Right atrium auricular region (tissue), 2 donors: Measurements from ENCODE around the gene SLC12A4. TPM values are rescaled to one million over a fixed set of nuclear protein-coding genes. Genes with fewer than 3 reads are reported as not detected.

Source experiments
- DNase-seq: peaks from one replicate; pipeline ENCODE4 v3.0.0-alpha.2; 2019; ENCODE audit warnings: low spot score
- H3K27ac ChIP-seq, 2 donors: fragments of 200-600 bp; sonication (generic); 1 replicate in 1 of 2; 2 replicates in 1 of 2; pipeline ENCODE4 v1.5.1; 2016 to 2019
- H3K27me3 ChIP-seq, 2 donors: fragments of 200-600 bp; sonication (generic); one replicate each; pipeline versions ENCODE4 v1.5.1 to v1.6.0; 2017 to 2019
- H3K36me3 ChIP-seq: fragments of 200-600 bp; sonication (generic); one replicate; pipeline ENCODE4 v1.5.1; 2016
- H3K4me1 ChIP-seq, 2 donors: fragments of 200-600 bp; sonication (generic); one replicate each; pipeline versions ENCODE4 v1.5.1 to v1.6.0; 2017 to 2019
- H3K4me3 ChIP-seq, 2 donors: fragments of 200-600 bp; sonication (generic); 1 replicate in 1 of 2; 2 replicates in 1 of 2; pipeline ENCODE4 v1.5.1; 2017 to 2019; ENCODE audit warnings: mild to moderate bottlenecking in 1 of 2, moderate library complexity in 1 of 2
- H3K9me3 ChIP-seq, 2 donors: fragments of 200-600 bp; sonication (generic); one replicate each; pipeline ENCODE4 v1.5.1; 2019
- CTCF ChIP-seq, 2 donors: fragments of 200-600 bp; sonication (generic); IDR thresholded peaks; one replicate each; pipeline ENCODE4 v1.5.1; 2019; ENCODE audit warnings: antibody characterized with exemption in 2 of 2
- total RNA-seq, 2 donors: library from RNA; depleted of rRNA; stranded (reverse); fragments of >200 nt; gene quantifications; one replicate each; pipeline ENCODE4 v1.1.0, GENCODE V29; 2016

Gene SLC12A4
- total RNA-seq, 2 donors from 2014 or later, result 39.5 to 85.9 TPM

- peaks cover 10% of the 10 kb centered on the region for H3K36me3 ChIP-seq
- TF ChIP-seq CTCF (IDR thresholded peaks at IDR 0.05), result peak; percentile 86 to 92
Measured at GRCh38 chr16:67928561-67929364, 39.7 kb downstream of the SLC12A4 start.

GRCh38 chr16:67928147-67928546 lies 40.3 kb downstream of the SLC12A4 start:
- no peak overlapping the region for H3K4me3 ChIP-seq
- DNase-seq, result no peak
- H3K36me3 ChIP-seq, result peaks cover 10% of the 10 kb centered on the region
- H3K4me1 ChIP-seq, result peaks cover 0 to 32% of the 10 kb centered on the region in 2 donors
- no peak overlapping the region for H3K27ac ChIP-seq
- TF ChIP-seq CTCF (IDR thresholded peaks at IDR 0.05), result no peak
- H3K27me3 ChIP-seq, result no peaks in the 10 kb centered on the region
- H3K9me3 ChIP-seq, result no peaks in the 10 kb centered on the region

More at GRCh38 chr16:67928561-67929364, 39.7 kb downstream of the SLC12A4 start:
- Histone ChIP-seq H3K27ac (no peak overlapping the region), H3K4me1 (peaks cover 0 to 27% of the 10 kb centered on the region in 2 donors), H3K27me3 (no peaks in the 10 kb centered on the region), H3K9me3 (no peaks in the 10 kb centered on the region), H3K4me3 (no peak overlapping the region)
- DNase-seq, result no peak

DNA sequence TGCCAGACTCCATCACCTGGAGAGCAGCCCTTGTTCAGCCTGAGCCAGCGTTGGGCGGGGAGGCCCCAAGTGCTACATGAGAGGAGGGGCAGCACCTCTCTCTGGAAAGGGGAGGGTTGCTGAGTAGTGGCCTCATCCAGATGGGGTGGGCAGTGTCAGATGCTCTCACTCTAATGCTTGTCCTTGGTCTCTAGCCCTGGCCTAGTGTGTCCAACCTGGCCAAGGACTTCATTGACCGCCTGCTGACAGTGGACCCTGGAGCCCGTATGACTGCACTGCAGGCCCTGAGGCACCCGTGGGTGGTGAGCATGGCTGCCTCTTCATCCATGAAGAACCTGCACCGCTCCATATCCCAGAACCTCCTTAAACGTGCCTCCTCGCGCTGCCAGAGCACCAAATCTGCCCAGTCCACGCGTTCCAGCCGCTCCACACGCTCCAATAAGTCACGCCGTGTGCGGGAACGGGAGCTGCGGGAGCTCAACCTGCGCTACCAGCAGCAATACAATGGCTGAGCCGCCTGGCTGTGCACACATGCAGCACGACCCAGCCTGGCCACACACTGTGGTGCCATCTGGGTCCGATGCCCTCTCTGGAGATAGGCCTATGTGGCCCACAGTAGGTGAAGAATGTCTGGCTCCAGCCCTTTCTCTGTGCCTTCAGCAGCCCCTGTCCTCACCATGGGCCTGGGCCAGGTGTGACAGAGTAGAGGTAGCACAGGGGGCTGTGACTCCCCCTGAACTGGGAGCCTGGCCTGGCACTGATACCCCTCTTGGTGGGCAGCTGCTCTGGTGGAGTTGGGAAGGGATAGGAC lies 41.1 kb downstream of the SLC12A4 start:
- H3K36me3 ChIP-seq, result peaks cover 10% of the 10 kb centered on the region

DNA sequence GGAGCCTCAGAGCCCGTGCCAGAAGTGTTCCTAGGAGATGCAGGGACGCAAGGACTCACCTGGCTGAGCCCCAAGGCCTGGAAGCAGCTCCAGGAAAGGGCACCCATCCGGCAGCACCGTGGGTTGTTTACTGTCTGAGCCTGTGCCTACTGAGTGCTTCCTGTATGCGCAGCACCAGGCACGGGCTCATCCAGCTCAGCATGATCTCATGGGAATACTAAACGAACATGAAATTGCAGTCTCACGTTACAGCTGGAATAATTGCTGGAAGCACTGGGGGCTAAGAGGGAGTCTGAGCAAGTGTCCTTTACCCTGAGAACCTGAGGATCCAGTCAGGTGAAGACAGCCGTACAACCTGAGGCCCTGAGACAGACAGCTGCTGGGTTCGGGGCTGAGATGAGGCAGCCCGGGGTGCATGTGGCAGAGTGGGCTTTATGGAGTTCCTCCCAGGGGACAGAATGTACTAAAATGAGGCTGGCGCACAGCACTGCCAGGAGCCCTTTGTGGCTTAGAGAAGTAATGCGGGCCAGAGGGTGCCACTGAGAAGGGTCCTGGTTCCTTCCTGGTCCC lies 42.2 kb downstream of the SLC12A4 start:
- no peak for TF ChIP-seq CTCF (IDR thresholded peaks at IDR 0.05)
- Histone ChIP-seq H3K27me3 (no peaks in the 10 kb centered on the region), H3K36me3 (peaks cover 10% of the 10 kb centered on the region), H3K4me1 (peaks cover 0 to 51% of the 10 kb centered on the region in 2 donors), H3K9me3 (no peaks in the 10 kb centered on the region), H3K27ac (peak overlapping the region; percentile 20 to 22), H3K4me3 (no peak overlapping the region)
- no peak for DNase-seq

More for the DNA sequence above, 41.1 kb downstream of the SLC12A4 start:
- Histone ChIP-seq H3K27me3 (no peaks in the 10 kb centered on the region), H3K27ac (no peak overlapping the region), H3K4me3 (no peak overlapping the region), H3K4me1 (peaks cover 0 to 40% of the 10 kb centered on the region in 2 donors), H3K9me3 (no peaks in the 10 kb centered on the region)
- DNase-seq, result no peak
- no peak for TF ChIP-seq CTCF (IDR thresholded peaks at IDR 0.05)

- Histone ChIP-seq H3K4me1 (peaks cover 0 to 64% of the 10 kb centered on the region in 2 donors), H3K27me3 (no peaks in the 10 kb centered on the region), H3K27ac (peak overlapping the region in 1 of 2 donors; percentile 19), H3K36me3 (peaks cover 10% of the 10 kb centered on the region), H3K9me3 (no peaks in the 10 kb centered on the region), H3K4me3 (no peak overlapping the region)
- TF ChIP-seq CTCF (IDR thresholded peaks at IDR 0.05), result no peak
- DNase-seq, result no peak
Measured at GRCh38 chr16:67924140-67924906, 44.1 kb downstream of the SLC12A4 start.
